HEK293T (cell line): ENCODE measurements around the gene SSU72.

Experiments
- ELF4 ChIP-seq: fragments of 450-650 bp; IDR thresholded peaks from 2 replicates; pipeline ENCODE4 v1.6.1; 2017; ENCODE audit warnings: antibody characterized with exemption
- FOXA1 ChIP-seq: fragments of 450-650 bp; IDR thresholded peaks from 2 replicates; pipeline ENCODE4 v1.6.1; 2016; ENCODE audit warnings: mild to moderate bottlenecking
- SUZ12 ChIP-seq: fragments of 450-650 bp; IDR thresholded peaks from 2 replicates; pipeline ENCODE4 v1.6.1; 2016; ENCODE audit warnings: mild to moderate bottlenecking

GRCh38 chr1:1535201-1536018 lies 39.3 kb downstream of the SSU72 start:
- no peak for TF ChIP-seq ELF4
- TF ChIP-seq FOXA1, result no peak
- TF ChIP-seq SUZ12, result no peak
